Measurements from ENCODE around the gene ADGRG2. TPM values are rescaled to one million over a fixed set of nuclear protein-coding genes. Genes with fewer than 3 reads are reported as not detected.

Gene ADGRG2, protein sequence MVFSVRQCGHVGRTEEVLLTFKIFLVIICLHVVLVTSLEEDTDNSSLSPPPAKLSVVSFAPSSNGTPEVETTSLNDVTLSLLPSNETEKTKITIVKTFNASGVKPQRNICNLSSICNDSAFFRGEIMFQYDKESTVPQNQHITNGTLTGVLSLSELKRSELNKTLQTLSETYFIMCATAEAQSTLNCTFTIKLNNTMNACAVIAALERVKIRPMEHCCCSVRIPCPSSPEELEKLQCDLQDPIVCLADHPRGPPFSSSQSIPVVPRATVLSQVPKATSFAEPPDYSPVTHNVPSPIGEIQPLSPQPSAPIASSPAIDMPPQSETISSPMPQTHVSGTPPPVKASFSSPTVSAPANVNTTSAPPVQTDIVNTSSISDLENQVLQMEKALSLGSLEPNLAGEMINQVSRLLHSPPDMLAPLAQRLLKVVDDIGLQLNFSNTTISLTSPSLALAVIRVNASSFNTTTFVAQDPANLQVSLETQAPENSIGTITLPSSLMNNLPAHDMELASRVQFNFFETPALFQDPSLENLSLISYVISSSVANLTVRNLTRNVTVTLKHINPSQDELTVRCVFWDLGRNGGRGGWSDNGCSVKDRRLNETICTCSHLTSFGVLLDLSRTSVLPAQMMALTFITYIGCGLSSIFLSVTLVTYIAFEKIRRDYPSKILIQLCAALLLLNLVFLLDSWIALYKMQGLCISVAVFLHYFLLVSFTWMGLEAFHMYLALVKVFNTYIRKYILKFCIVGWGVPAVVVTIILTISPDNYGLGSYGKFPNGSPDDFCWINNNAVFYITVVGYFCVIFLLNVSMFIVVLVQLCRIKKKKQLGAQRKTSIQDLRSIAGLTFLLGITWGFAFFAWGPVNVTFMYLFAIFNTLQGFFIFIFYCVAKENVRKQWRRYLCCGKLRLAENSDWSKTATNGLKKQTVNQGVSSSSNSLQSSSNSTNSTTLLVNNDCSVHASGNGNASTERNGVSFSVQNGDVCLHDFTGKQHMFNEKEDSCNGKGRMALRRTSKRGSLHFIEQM
- total RNA-seq, result 6.6 TPM

DNA sequence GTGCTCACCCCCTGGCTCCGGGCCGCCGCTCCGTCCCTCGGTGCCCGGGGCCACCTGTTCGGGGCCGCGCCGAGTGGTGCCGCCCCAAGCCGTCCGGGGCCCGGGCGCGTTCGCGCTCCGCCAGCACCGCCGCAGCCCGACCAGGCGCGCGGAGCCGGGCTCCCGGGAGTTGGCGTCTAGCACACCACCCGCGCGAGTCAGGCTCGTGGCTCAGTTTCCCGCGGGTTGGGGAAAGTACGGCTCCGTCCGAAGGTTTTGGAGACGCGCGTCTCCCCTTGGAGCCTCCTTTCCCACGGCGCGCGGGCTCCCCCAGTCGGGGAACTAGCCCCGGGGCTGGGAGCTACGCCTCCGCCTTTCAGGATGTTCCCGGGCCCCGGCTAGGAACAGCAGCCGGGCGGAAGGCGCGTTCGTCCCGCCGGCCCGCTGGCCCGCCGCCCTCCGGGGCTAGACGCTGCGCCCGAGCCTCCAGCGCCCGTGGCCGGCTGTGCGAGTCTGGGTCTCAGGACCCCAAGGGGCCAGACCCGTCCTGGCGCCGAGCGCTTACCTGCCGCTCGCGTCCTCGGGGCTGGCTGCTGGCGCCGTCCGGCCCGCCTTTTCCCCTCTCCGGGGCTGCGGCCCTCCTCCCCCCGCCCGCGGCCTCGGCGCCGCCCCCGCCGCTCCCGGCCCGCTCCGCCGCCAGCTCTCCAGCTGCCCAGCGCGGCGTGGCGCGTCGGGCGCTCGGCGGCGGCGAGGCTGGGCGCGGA is at the start of gene ADGRG2:
Gene ADGRG2 (minus strand): TSS at position 571 of the 743 bp plus-strand sequence. CDS start 53,634 bp downstream, outside the sequence.
- no peak for DNase-seq

- no peak for DNase-seq
Observed at GRCh38 chrX:19168609-19169008, 46.3 kb upstream of the ADGRG2 start.

- no peak for DNase-seq
Observed at GRCh38 chrX:19162851-19163250, 40.6 kb upstream of the ADGRG2 start.

DNA sequence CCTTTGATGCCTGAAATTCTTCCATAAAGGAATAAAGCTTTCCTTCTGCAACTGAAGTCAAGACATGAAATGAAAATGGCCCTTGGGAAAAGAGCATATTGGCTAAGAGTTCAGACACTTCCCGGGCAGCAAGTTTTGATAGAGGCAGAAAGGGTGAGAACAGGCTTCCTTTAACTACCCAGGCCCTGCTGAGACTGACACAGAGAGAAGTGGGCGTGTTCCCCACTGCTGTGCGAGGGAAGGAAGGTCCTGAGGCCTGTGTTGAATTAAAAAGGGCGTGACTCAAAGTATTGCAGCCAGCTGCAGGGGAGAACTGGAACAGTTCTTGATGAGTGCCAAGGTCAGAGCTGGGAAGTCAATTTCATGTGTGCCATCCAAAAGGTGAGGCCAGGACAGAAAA is 33.9 kb upstream of the ADGRG2 start:
- DNase-seq, result no peak

DNA sequence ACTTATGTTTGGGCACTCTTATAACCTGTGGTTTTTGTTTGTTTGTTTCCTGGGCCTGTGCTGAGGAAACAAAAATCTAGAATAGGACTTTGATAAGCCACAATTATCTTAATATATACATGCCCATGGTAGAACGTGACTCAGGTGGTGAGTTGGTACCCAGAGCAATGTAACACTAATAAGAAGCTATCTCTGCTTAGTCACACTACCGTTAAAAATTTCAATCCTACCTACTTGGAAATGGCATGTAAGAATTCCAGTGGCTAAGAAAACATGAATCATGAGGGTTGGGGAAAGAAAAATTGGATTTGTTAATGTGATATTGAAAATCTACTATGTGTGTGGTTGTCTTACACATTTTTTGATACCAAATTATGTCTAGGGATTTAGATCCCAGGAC is 30.5 kb upstream of the ADGRG2 start:
- DNase-seq, result no peak

DNA sequence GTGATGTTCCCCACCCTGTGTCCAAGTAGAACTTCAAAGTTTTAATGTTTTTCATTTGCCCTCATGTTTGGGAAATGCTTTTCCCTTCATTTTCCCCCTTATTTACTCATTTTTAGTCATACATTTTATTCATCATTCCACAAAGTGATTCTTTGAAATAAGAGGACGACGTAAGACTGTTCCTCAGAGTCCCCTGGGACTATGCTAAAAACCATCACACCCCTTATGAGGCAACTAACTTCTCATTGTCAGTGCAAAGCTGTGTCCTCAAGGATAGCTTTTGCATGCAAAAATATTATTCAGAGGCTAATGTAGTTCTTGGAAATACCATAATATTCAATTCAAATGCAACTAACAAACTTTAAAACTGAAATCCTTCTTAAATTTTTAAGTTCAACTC is 14.8 kb upstream of the ADGRG2 start:
- no peak for DNase-seq

DNA sequence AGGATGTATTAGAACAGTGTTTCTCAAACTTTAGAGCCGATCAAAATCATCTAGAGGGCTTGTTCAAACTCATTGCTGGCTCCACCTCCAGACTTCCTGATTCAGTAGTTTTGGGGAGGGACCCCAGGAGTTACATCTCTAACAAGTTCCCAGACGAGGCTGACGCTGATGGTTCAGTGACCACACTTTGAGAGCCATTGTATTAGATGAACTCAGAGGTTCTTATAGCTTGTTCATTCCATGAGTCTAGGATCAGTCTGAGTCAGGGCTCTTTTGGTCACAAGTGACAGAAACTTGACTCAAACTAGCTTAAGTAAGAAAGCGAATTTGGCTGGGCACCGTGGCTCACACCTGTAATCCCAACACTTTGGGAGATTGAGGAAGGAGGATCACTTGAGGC is 11.5 kb upstream of the ADGRG2 start:
- no peak for DNase-seq

DNA sequence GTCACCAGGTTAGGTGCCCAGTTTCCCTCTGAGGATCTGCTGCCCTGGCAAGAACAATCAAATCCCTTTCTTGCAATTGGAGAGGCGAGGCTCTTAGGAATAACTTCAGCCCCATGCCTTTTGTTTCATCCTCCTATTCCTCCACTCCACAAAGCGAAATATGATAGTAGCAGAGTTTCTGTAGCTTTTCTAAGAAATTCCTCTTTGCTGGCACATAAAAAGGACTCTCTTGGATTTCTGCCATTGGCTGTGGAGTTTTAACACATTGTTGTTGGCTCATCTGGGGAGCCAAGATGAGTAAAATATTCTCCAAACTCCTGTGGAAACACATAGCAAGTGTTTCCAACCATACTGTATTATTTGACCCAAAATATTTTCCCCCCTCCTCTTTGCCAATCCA is 11.0 kb upstream of the ADGRG2 start:
- no peak for DNase-seq

DNA sequence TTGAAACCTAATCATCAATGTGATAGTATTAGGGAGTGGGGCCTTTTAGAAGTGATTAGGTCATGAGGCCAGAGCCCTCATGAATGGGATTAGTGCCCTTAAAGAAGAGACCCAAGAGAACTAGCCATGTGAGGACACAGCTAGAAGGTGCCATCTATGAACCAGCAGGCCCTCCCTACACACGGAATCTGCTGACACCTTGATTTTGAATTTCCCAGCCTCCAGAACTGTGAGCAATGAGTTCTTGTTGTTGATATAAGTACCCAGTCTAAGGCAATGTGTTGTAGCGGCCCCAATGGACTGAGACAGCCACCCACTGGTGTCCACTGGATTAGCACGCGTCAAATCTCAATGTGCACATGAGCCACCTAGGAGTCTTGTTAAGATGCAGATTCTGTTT is 8.4 kb upstream of the ADGRG2 start:
- DNase-seq, result no peak

DNA sequence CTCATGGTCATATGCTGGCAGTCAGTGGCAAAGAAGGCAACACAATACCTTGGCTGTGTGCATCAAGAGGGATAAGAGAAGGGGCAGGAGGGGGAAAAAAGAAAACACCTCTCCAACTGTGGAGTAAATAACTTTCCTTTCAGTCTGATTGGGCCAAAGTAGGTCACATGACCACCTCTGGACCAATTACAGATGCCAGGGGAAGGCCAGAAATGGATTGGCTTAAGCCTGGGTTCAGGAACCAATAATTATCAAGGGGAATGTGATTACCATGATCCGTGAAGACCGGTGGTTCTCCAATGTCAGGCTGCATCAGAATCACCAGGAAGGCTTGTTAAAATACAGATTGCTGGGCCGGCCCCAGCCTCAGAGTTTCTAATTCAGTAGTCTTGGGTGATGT is 7.4 kb upstream of the ADGRG2 start:
- DNase-seq, result no peak

DNA sequence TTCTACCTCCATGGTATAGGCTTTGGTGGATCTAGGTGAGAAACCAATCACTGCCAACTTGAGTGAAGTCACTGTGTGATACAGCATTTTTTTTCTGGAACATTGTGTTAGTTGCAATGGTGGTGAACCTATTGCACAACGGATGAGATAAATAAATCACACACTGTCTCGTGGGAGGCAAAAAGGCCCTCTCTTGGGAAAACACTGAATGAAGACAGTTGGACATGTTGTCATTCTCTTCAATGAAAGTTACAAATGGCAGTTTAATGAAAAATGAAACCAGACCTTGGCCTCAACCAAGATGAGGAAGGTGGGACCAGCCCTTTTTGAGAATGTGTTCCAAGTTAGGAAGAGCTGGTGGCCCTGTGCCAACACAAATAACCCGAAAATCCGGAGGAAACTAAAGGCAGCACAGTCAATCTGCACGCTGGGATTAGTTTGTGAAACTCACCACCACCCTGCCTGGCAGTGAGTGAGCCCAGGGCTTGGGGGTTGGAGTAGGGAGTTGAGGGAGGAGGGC is 5.4 kb upstream of the ADGRG2 start:
- no peak for DNase-seq

DNA sequence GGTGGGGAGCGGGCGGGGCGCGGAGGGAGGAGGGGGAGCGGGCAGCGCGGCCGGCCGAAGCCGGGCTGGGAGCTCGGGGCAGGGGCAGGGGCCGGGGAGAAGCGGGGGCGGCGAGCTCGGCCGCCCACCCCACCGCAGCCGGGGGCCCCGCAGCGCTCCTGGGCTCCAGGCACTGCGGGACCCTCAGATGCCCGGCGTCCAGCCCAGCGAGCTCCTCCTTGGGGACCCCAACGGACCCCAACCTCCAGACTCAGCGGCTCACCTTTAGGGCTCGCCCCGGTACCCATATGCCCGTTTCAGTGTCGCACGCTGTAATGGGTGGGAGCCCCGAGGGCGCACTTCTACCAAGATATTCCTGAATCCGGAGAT is 357 bp upstream of the ADGRG2 start:
- no peak for DNase-seq

DNA sequence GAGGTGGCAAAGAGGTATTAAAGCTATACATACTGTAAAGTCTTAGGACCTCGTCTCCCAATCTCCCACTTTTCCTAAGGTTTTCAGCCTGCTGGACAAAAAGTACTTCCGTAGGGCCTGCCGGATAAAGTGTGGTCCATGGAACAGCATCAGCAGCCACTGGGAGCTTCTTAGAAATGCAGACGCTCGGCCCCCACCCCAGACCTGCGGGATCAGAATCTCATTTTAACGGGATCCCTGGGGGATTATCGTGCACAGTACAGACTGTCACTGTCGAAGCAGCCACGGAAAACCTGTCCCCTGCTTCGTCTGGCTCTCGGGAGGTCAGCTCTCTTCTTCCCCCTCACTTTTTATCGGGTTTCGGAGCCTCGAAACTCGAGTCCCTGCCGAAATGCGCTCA is 802 bp downstream of the ADGRG2 start:
- DNase-seq, result no peak

- no peak for DNase-seq
Observed at GRCh38 chrX:19110642-19111041, 11.6 kb downstream of the ADGRG2 start.

- DNase-seq, result no peak
Observed at GRCh38 chrX:19107035-19107434, 15.2 kb downstream of the ADGRG2 start.

GRCh38 chrX:19100586-19100985 is 21.7 kb downstream of the ADGRG2 start:
- DNase-seq, result no peak

DNA sequence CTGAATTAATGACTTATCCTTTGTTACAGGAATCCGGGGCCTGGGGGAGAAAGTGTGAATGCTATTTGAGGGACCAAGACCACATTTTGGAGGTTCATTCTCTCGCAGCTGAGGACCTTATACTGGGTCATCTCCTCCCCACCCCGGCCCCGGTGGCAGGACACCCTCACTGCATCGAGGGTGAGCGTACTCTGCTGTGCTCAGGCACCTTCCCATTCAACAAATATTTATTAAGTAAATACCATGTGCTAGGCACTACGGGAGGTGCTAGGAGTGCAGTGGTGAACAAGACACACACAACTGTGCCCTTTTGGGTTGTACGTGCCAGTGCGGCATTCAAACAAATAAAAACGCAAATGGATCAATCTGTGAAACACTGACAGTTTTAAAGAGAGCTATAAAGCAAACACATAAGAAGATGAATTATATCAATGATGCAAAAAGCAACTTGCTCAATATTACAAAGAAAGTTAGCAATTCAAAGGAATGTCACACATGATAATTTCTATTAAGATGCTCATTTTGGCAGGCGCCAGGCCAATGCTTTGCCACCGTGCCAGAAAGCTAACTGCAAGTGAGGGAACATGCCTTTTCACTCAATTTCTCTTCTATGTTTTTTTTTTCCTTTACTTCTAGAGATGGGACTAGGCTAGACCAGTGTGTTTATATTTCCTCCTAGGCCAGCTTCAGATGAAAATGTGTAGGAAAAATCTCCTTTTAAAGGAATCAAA is 24.6 kb downstream of the ADGRG2 start:
- no peak for DNase-seq

DNA sequence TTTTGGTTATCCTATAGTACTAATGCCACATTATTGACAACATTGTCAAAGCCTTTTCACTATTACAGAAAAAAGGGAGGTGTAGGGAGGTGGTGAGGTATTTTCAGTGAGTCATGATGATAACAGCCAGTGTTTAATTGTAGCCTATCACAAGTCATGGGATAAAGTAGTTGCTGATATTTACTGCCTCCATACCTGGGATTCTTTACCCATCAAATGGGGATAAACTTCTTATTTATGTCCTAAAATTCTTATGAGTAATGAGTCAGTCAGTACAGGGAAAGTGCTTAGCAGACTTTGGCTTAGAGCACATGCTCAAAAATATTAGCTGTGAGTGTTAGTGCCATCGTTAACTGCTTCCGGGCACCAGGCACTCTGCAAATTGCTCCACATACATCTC is 25.7 kb downstream of the ADGRG2 start:
- no peak for DNase-seq

DNA sequence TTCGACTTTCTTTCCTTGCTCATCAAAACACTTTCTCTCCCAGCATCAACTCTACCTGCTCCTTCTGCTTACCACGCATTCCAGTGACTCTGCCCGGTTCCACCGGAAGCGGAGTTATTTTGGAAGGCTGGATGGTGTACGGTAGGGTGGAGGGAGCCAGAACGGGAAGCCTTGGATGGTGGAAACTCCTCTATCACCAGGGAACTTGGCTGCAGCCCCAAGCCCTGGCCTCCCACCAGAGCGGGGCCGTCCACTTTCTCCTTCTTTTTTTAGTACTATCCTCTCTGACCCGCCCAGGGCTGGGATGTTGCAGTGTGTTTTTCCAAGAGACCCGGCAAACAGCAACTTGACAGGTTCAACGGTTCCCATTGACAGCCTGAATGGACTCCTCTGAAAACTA is 27.6 kb downstream of the ADGRG2 start:
- DNase-seq, result no peak

DNA sequence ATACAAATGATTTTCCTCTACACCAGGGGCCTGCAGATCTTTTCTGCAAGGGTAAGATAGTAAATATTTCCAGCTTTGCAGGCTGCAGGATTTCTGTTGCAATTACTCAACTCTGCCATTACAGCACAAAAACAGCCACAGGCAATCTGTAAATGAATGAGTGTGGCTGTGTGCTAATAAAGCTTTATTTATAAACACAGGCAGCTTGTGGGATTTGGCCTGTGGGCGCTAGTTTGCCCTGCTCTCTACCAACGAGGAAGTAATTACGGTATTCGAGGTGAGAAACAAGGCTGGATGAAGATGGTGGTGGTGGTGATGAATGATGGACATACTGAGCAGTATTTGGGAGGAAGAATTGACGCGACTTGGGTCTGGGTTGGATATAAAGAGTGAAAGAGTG is 30.7 kb downstream of the ADGRG2 start:
- no peak for DNase-seq

GRCh38 chrX:19089555-19090040 is 32.7 kb downstream of the ADGRG2 start:
- DNase-seq, result no peak
